HL-60/S4 treated with retinoic acid at 250 ng/mL for 4 days and 3 days (cell line): ENCODE measurements around the gene SLC9A9.

ENCODE experiments used
- in situ Hi-C: fragments of 300-500 bp; cut with MboI; formaldehyde crosslinking; loops from 2 replicates; pipeline ENCODE4 v1.7.0; 2022; ENCODE audit warnings: low sequenced_read_pairs

Gene SLC9A9

GRCh38 chr3:143428294-143428693 is 420.0 kb downstream of the SLC9A9 start:
- in situ Hi-C loops, result no loop called here

- in situ Hi-C loops, result no loop called here
Observed at GRCh38 chr3:143427631-143428030, 420.6 kb downstream of the SLC9A9 start.

GRCh38 chr3:143424874-143425273 is 423.4 kb downstream of the SLC9A9 start:
- in situ Hi-C loops, result no loop called here

- in situ Hi-C loops, result no loop called here
Observed at GRCh38 chr3:143421556-143421955, 426.7 kb downstream of the SLC9A9 start.

- in situ Hi-C loops, result no loop called here
Observed at GRCh38 chr3:143419611-143420010, 428.7 kb downstream of the SLC9A9 start.

- in situ Hi-C loops, result no loop called here
Observed at GRCh38 chr3:143418391-143418790, 429.9 kb downstream of the SLC9A9 start.

GRCh38 chr3:143416229-143416628 is 432.0 kb downstream of the SLC9A9 start:
- in situ Hi-C loops, result no loop called here

- in situ Hi-C loops, result no loop called here
Observed at GRCh38 chr3:143414571-143415253, 433.6 kb downstream of the SLC9A9 start.

- in situ Hi-C loops, result no loop called here
Observed at GRCh38 chr3:143413372-143413771, 434.9 kb downstream of the SLC9A9 start.

GRCh38 chr3:143412084-143412483 is 436.2 kb downstream of the SLC9A9 start:
- in situ Hi-C loops, result no loop called here

- in situ Hi-C loops, result no loop called here
Observed at GRCh38 chr3:143410259-143410658, 438.0 kb downstream of the SLC9A9 start.

- in situ Hi-C loops, result no loop called here
Observed at GRCh38 chr3:143408771-143409170, 439.5 kb downstream of the SLC9A9 start.

GRCh38 chr3:143402602-143403001 is 445.7 kb downstream of the SLC9A9 start:
- in situ Hi-C loops, result no loop called here

- in situ Hi-C loops, result no loop called here
Observed at GRCh38 chr3:143396790-143397189, 451.5 kb downstream of the SLC9A9 start.

- in situ Hi-C loops, result no loop called here
Observed at GRCh38 chr3:143389388-143389787, 458.9 kb downstream of the SLC9A9 start.

GRCh38 chr3:143387425-143387824 is 460.8 kb downstream of the SLC9A9 start:
- in situ Hi-C loops, result no loop called here

- in situ Hi-C loops, result no loop called here
Observed at GRCh38 chr3:143384076-143384475, 464.2 kb downstream of the SLC9A9 start.

- in situ Hi-C loops, result no loop called here
Observed at GRCh38 chr3:143383421-143383820, 464.8 kb downstream of the SLC9A9 start.

GRCh38 chr3:143382816-143383215 is 465.5 kb downstream of the SLC9A9 start:
- in situ Hi-C loops, result no loop called here

GRCh38 chr3:143380449-143380848 is 467.8 kb downstream of the SLC9A9 start:
- in situ Hi-C loops, result no loop called here

GRCh38 chr3:143375698-143376097 is 472.6 kb downstream of the SLC9A9 start:
- in situ Hi-C loops, result no loop called here

- in situ Hi-C loops, result no loop called here
Observed at GRCh38 chr3:143367171-143367570, 481.1 kb downstream of the SLC9A9 start.

- in situ Hi-C loops, result no loop called here
Observed at GRCh38 chr3:143366672-143367071, 481.6 kb downstream of the SLC9A9 start.
